ENCODE results near the gene DEDD.

- no peak for TF ChIP-seq EED (CRISPR knock-in tag; IDR thresholded peaks at IDR 0.05)
- TF ChIP-seq, protein P1, sequence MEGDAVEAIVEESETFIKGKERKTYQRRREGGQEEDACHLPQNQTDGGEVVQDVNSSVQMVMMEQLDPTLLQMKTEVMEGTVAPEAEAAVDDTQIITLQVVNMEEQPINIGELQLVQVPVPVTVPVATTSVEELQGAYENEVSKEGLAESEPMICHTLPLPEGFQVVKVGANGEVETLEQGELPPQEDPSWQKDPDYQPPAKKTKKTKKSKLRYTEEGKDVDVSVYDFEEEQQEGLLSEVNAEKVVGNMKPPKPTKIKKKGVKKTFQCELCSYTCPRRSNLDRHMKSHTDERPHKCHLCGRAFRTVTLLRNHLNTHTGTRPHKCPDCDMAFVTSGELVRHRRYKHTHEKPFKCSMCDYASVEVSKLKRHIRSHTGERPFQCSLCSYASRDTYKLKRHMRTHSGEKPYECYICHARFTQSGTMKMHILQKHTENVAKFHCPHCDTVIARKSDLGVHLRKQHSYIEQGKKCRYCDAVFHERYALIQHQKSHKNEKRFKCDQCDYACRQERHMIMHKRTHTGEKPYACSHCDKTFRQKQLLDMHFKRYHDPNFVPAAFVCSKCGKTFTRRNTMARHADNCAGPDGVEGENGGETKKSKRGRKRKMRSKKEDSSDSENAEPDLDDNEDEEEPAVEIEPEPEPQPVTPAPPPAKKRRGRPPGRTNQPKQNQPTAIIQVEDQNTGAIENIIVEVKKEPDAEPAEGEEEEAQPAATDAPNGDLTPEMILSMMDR (CRISPR knock-in tag; IDR thresholded peaks at IDR 0.05): no peak
- TF ChIP-seq SP5 (CRISPR knock-in tag; IDR thresholded peaks at IDR 0.05; ENCODE audit: borderline replicate concordance, low read depth): no peak
- no peak for TF ChIP-seq TBP (CRISPR knock-in tag; IDR thresholded peaks at IDR 0.05)
- TF ChIP-seq MAF1 (CRISPR knock-in tag; IDR thresholded peaks at IDR 0.05; ENCODE audit: borderline replicate concordance): no peak
Measured at GRCh38 chr1:161119092-161119903, 13.2 kb downstream of the DEDD start.

Data from HepG2 (cell line).